H9 (cell line): ENCODE data around the gene ABL2. TPM values are rescaled to one million over a fixed set of nuclear protein-coding genes. Genes with fewer than 3 reads are reported as not detected.

ENCODE experiments used
- DNase-seq: peaks from one replicate; pipeline ENCODE4 v3.0.0-alpha.2; 2017
- H2AFZ ChIP-seq: one replicate; pipeline ENCODE4 v1.6.1; 2013; ENCODE audit warnings: mild to moderate bottlenecking, low read length, control low read depth, moderate library complexity
- H2AK5ac ChIP-seq: 2 replicates; pipeline ENCODE4 v1.6.1; 2013; ENCODE audit warnings: low read length, control low read depth, mixed read lengths; ENCODE audit not compliant: insufficient read length
- H2BK120ac ChIP-seq: one replicate; pipeline ENCODE4 v1.6.1; 2013; ENCODE audit warnings: low read depth, mild to moderate bottlenecking, low read length, control low read depth, inconsistent platforms; ENCODE audit not compliant: poor library complexity, severe bottlenecking
- H2BK12ac ChIP-seq: 2 replicates; pipeline ENCODE4 v1.6.1; 2013; ENCODE audit warnings: low read length, control low read depth, mixed read lengths, low read depth; ENCODE audit not compliant: insufficient read length
- H2BK15ac ChIP-seq: 2 replicates; pipeline ENCODE4 v1.6.1; 2013; ENCODE audit warnings: low read depth, low read length, control low read depth
- H2BK20ac ChIP-seq: one replicate; pipeline ENCODE4 v1.6.1; 2013; ENCODE audit warnings: low read depth, mild to moderate bottlenecking, low read length, control low read depth, inconsistent platforms; ENCODE audit not compliant: poor library complexity, severe bottlenecking
- H2BK5ac ChIP-seq: 2 replicates; pipeline ENCODE4 v1.6.1; 2013; ENCODE audit warnings: low read length, control low read depth, mixed read lengths; ENCODE audit not compliant: insufficient read length
- H3K14ac ChIP-seq: 2 replicates; pipeline ENCODE4 v1.6.1; 2013; ENCODE audit warnings: low read length, control low read depth; ENCODE audit not compliant: insufficient read depth
- H3K18ac ChIP-seq: 2 replicates; pipeline ENCODE4 v1.6.1; 2013; ENCODE audit warnings: low read depth, mild to moderate bottlenecking, mixed read lengths, low read length, control low read depth; ENCODE audit not compliant: insufficient read length
- H3K23ac ChIP-seq: 2 replicates; pipeline ENCODE4 v1.6.1; 2013; ENCODE audit warnings: low read length, control low read depth, mixed read lengths, low read depth; ENCODE audit not compliant: insufficient read length
- H3K23me2 ChIP-seq: 2 replicates; pipeline ENCODE4 v1.6.1; 2013; ENCODE audit warnings: low read depth, mild to moderate bottlenecking, mixed read lengths, low read length, control low read depth; ENCODE audit not compliant: insufficient read length, poor library complexity, severe bottlenecking
- H3K27ac ChIP-seq: 2 replicates; pipeline ENCODE4 v1.5.1; 2013; ENCODE audit warnings: low read length, control low read depth, mixed read lengths, low read depth; ENCODE audit not compliant: insufficient read length
- H3K27me3 ChIP-seq: 2 replicates; pipeline ENCODE4 v1.6.1; 2013; ENCODE audit warnings: low read length, control low read depth, inconsistent platforms; ENCODE audit not compliant: insufficient read depth
- H3K4ac ChIP-seq: 2 replicates; pipeline ENCODE4 v1.6.1; 2013; ENCODE audit warnings: low read depth, mild to moderate bottlenecking, control low read depth, inconsistent platforms, low read length, moderate library complexity
- H3K4me1 ChIP-seq: 2 replicates; pipeline ENCODE4 v1.6.1; 2013; ENCODE audit warnings: low read length, control low read depth, inconsistent platforms; ENCODE audit not compliant: insufficient read depth
- H3K4me2 ChIP-seq: 2 replicates; pipeline ENCODE4 v1.6.1; 2013; ENCODE audit warnings: low read length, control low read depth, mixed read lengths; ENCODE audit not compliant: insufficient read length, insufficient read depth
- H3K56ac ChIP-seq: 2 replicates; pipeline ENCODE4 v1.6.1; 2013; ENCODE audit warnings: low read depth, mild to moderate bottlenecking, mixed read lengths, low read length, control low read depth; ENCODE audit not compliant: insufficient read length
- H3K79me1 ChIP-seq: 2 replicates; pipeline ENCODE4 v1.6.1; 2013; ENCODE audit warnings: low read depth, mild to moderate bottlenecking, moderate library complexity, low read length, control low read depth, inconsistent platforms; ENCODE audit not compliant: insufficient read depth, poor library complexity, severe bottlenecking
- H3K79me2 ChIP-seq: 2 replicates; pipeline ENCODE4 v1.6.1; 2013; ENCODE audit warnings: low read length, control low read depth, inconsistent platforms; ENCODE audit not compliant: insufficient read depth
- H3K9ac ChIP-seq: 2 replicates; pipeline ENCODE4 v1.6.1; 2013; ENCODE audit warnings: low read length, control low read depth, mixed read lengths; ENCODE audit not compliant: insufficient read length; ENCODE audit errors: extremely low read depth
- H3K9me3 ChIP-seq: one replicate; pipeline ENCODE4 v1.6.1; 2013; ENCODE audit warnings: low read depth, low read length, inconsistent platforms; ENCODE audit not compliant: control insufficient read depth
- H3T11ph ChIP-seq: one replicate; pipeline ENCODE4 v1.6.1; 2013; ENCODE audit warnings: mild to moderate bottlenecking, low read length, control low read depth, inconsistent platforms
- H4K20me1 ChIP-seq: one replicate; pipeline ENCODE4 v1.6.1; 2013; ENCODE audit not compliant: control insufficient read depth, insufficient read length, insufficient read depth
- H4K5ac ChIP-seq: 2 replicates; pipeline ENCODE4 v1.6.1; 2013; ENCODE audit warnings: low read depth, mild to moderate bottlenecking, mixed read lengths, low read length, control low read depth; ENCODE audit not compliant: insufficient read length
- H4K8ac ChIP-seq: replicated peaks from 2 replicates; pipeline ENCODE4 v1.6.1; 2013; ENCODE audit warnings: low read length, control low read depth, mixed read lengths, low read depth; ENCODE audit not compliant: insufficient read length
- H4K91ac ChIP-seq: 2 replicates; pipeline ENCODE4 v1.6.1; 2013; ENCODE audit warnings: low read depth, mild to moderate bottlenecking, moderate library complexity, mixed read lengths, low read length, control low read depth; ENCODE audit not compliant: insufficient read length
- H3K27ac Mint-ChIP-seq, 3 experiments: 2 replicates in 2 of 3; 3 replicates in 1 of 3; pipeline ENCODE4 v1.8.0; 2020 to 2021; ENCODE audit warnings: mixed read lengths in 3 of 3, mild to moderate bottlenecking in 1 of 3, moderate library complexity in 1 of 3
- H3K27me3 Mint-ChIP-seq: 2 replicates; pipeline ENCODE4 v1.8.0; 2021; ENCODE audit warnings: low read depth, mild to moderate bottlenecking, moderate library complexity, mixed read lengths
- H3K36me3 Mint-ChIP-seq, 3 experiments: 2 replicates in 2 of 3; 3 replicates in 1 of 3; pipeline ENCODE4 v1.8.0; 2020 to 2021; ENCODE audit warnings: low read depth in 3 of 3, mixed read lengths in 3 of 3; ENCODE audit not compliant: insufficient read depth in 1 of 3
- H3K4me1 Mint-ChIP-seq, 2 experiments: 2 replicates each; pipeline ENCODE4 v1.8.0; 2020; ENCODE audit warnings: mixed read lengths in 2 of 2
- H3K4me3 Mint-ChIP-seq, 2 experiments: 2 replicates in 1 of 2; 3 replicates in 1 of 2; pipeline ENCODE4 v1.8.0; 2020 to 2021; ENCODE audit warnings: mild to moderate bottlenecking in 2 of 2, mixed read lengths in 2 of 2, moderate library complexity in 1 of 2
- H3K9me3 Mint-ChIP-seq, 2 experiments: 2 replicates in 1 of 2; 3 replicates in 1 of 2; pipeline ENCODE4 v1.8.0; 2020; ENCODE audit warnings: mild to moderate bottlenecking in 2 of 2, mixed read lengths in 2 of 2, moderate library complexity in 1 of 2
- CTCF ChIP-seq: fragments of 200-600 bp; sonication (generic); conservative IDR thresholded peaks from 3 replicates; pipeline ENCODE4 v1.8.0; 2021; ENCODE audit warnings: antibody characterized with exemption, mild to moderate bottlenecking
- WGBS: extraction: QIAGEN DNeasy Blood & Tissue Kit; methylation state at CpG from one replicate; pipeline ENCODE4 v1.1.7; 2013; ENCODE audit warnings: missing lambda C conversion rate, low lambda C conversion rate, mixed read lengths; ENCODE audit not compliant: insufficient read length; ENCODE audit errors: extremely low coverage; 5-methylcytosine and 5-hydroxymethylcytosine counted together
- total RNA-seq: library from RNA; stranded (reverse); gene quantifications from 2 replicates; pipeline ENCODE4 v1.2.1, GENCODE V29; 2021

ABL2 gene
- total RNA-seq, 1 experiment from 2014 or later, result 21.2 TPM

- Histone ChIP-seq H3K9ac (no peak overlapping the region), H3K79me1 (no peaks in the 10 kb centered on the region), H3K4me2 (no peak overlapping the region), H2BK15ac (no peak overlapping the region), H3K23me2 (no peaks in the 10 kb centered on the region), H3T11ph (no peak overlapping the region), H3K9me3 (no peaks in the 10 kb centered on the region), H4K5ac (no peak overlapping the region), H4K91ac (no peak overlapping the region), H3K79me2 (no peaks in the 10 kb centered on the region), H2AK5ac (no peak overlapping the region), H3K27me3 (no peaks in the 10 kb centered on the region), H3K4me1 (peaks cover 6% of the 10 kb centered on the region; the same call in 1 of the 2 replicates), H3K18ac (no peak overlapping the region), H3K4ac (no peak overlapping the region), H2BK120ac (no peak overlapping the region), H2BK12ac (no peak overlapping the region), H2BK20ac (no peak overlapping the region), H3K23ac (no peak overlapping the region), H4K8ac (no peak overlapping the region), H3K27ac (no peak overlapping the region), H3K14ac (no peak overlapping the region), H2AFZ (no peak overlapping the region), H4K20me1 (peaks cover 3% of the 10 kb centered on the region), H2BK5ac (no peak overlapping the region), H3K56ac (no peak overlapping the region)
- no CpG with 5 or more reads among the region's 2 CpGs for WGBS
- Mint-ChIP-seq H3K27me3 (no peaks in the 10 kb centered on the region), H3K27ac (no peak overlapping the region), H3K9me3 (0 out of 5 replicates have a peak, but pooled peaks cover 0 to 2% of the 10 kb centered on the region in 2 experiments), H3K4me3 (no peak overlapping the region), H3K4me1 (peaks cover 13 to 19% of the 10 kb centered on the region in 2 experiments), H3K36me3 (peaks cover 22 to 35% (median 35%) of the 10 kb centered on the region in 3 experiments)
- DNase-seq, result no peak
- TF ChIP-seq CTCF, result no peak
Measured at GRCh38 chr1:179055937-179056336, 173.5 kb downstream of the ABL2 start.
